ENCODE data around the gene C2orf92.

Gene C2orf92

DNA sequence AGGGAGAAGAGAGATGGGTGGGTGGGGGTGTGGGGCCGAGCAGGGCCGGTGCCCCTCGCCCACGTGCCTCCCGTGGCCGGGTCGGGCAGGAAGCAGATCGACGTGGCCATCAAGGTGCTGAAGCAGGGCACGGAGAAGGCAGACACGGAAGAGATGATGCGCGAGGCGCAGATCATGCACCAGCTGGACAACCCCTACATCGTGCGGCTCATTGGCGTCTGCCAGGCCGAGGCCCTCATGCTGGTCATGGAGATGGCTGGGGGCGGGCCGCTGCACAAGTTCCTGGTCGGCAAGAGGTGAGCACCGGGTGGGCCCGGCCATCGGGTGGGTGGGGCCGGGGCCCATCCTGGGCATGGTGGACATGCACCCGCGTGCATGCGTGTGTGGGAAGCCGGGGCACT lies 65.6 kb downstream of the C2orf92 start:
- Histone ChIP-seq H3K23ac (ENCODE audit: low read length in 2 of 2) (no peak overlapping the region), H3K14ac (ENCODE audit: low read length in 2 of 2) (no peak overlapping the region), H4K8ac (ENCODE audit: low read length) (no peak overlapping the region), H2BK12ac (ENCODE audit: low read length in 2 of 2) (no peak overlapping the region), H2BK120ac (ENCODE audit: low read depth, low read length) (no peak overlapping the region), H3K4ac (ENCODE audit: low read depth in 1 of 2, low read length in 2 of 2) (no peak overlapping the region), H3K4me3 (ENCODE audit: insufficient read depth in 1 of 2, low read depth in 1 of 2, low read length in 2 of 2) (no peak overlapping the region), H4K91ac (ENCODE audit: low read length) (no peak overlapping the region), H2AK5ac (ENCODE audit: low read length, severe bottlenecking) (no peak overlapping the region), H2BK5ac (ENCODE audit: low read depth, low read length, poor library complexity, severe bottlenecking) (no peak overlapping the region), H2AFZ (ENCODE audit: low read depth, low read length) (no peak overlapping the region), H3K4me1 (ENCODE audit: control insufficient read depth, insufficient read depth, low read depth, low read length) (no peaks in the 10 kb centered on the region), H3K27me3 (ENCODE audit: control insufficient read depth in 1 of 2, insufficient read depth in 1 of 2, low read length in 2 of 2) (peaks cover 0 to 20% of the 10 kb centered on the region in 2 experiments), H3K36me3 (ENCODE audit: control insufficient read depth in 1 of 2, insufficient read depth in 2 of 2, low read depth in 1 of 2, low read length in 2 of 2) (no peaks in the 10 kb centered on the region), H3K79me1 (replicated peaks; ENCODE audit: low read length, poor library complexity, severe bottlenecking) (no peaks in the 10 kb centered on the region), H3K9ac (ENCODE audit: low read length) (no peak overlapping the region), H3K18ac (ENCODE audit: low read depth in 1 of 2, low read length in 2 of 2) (no peak overlapping the region), H3K4me2 (ENCODE audit: low read length, poor library complexity, severe bottlenecking) (no peak overlapping the region), H2BK15ac (ENCODE audit: low read depth, poor library complexity, severe bottlenecking) (no peak overlapping the region), H3K27ac (ENCODE audit: low read length, poor library complexity, severe bottlenecking) (no peak overlapping the region), H3K9me3 (ENCODE audit: control insufficient read depth, low read length) (peaks cover 4% of the 10 kb centered on the region)
- DNase-seq: no peak
- 97% methylated on average over 29 of the region's 29 CpGs for WGBS

DNA sequence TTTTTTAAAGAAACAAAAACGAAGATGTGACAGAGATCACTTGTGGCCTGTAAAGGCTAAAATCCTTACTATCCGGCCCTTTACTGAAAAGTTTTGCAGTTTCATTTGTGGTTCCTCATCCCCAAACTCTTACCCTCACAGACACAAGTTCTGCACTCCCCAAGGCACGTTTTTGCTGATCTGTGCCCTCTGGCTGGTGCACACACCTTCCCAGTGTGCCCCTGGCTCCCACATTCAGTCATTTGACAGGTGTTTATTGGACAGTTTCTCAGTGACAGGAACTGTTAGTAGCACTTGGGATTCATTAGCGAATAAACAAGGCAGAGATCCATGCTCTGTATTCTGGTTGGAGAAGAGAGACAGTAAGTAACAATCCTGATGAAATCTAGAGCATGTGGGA lies 66.7 kb downstream of the C2orf92 start:
- H4K91ac ChIP-seq (ENCODE audit: low read length): no peak overlapping the region
- no peak for DNase-seq
- no peak overlapping the region for H3K9ac ChIP-seq (ENCODE audit: low read length)
- H3K23ac ChIP-seq (ENCODE audit: low read length in 2 of 2): no peak overlapping the region
- H3K36me3 ChIP-seq (ENCODE audit: control insufficient read depth in 1 of 2, insufficient read depth in 2 of 2, low read depth in 1 of 2, low read length in 2 of 2): no peaks in the 10 kb centered on the region
- no peak overlapping the region for H4K8ac ChIP-seq (ENCODE audit: low read length)
- H3K4me2 ChIP-seq (ENCODE audit: low read length, poor library complexity, severe bottlenecking): no peak overlapping the region
- H2BK5ac ChIP-seq (ENCODE audit: low read depth, low read length, poor library complexity, severe bottlenecking): no peak overlapping the region
- H2BK120ac ChIP-seq (ENCODE audit: low read depth, low read length): no peak overlapping the region
- H2BK15ac ChIP-seq (ENCODE audit: low read depth, poor library complexity, severe bottlenecking): no peak overlapping the region
- H3K14ac ChIP-seq (ENCODE audit: low read length in 2 of 2): no peak overlapping the region
- H3K4ac ChIP-seq (ENCODE audit: low read depth in 1 of 2, low read length in 2 of 2): no peak overlapping the region
- no peaks in the 10 kb centered on the region for H3K4me1 ChIP-seq (ENCODE audit: control insufficient read depth, insufficient read depth, low read depth, low read length)
- no peak overlapping the region for H3K27ac ChIP-seq (ENCODE audit: low read length, poor library complexity, severe bottlenecking)
- H2AK5ac ChIP-seq (ENCODE audit: low read length, severe bottlenecking): no peak overlapping the region
- H3K18ac ChIP-seq (ENCODE audit: low read depth in 1 of 2, low read length in 2 of 2): no peak overlapping the region
- peaks cover 0 to 20% of the 10 kb centered on the region in 2 experiments for H3K27me3 ChIP-seq (ENCODE audit: control insufficient read depth in 1 of 2, insufficient read depth in 1 of 2, low read length in 2 of 2)
- H2AFZ ChIP-seq (ENCODE audit: low read depth, low read length): no peak overlapping the region
- no peak overlapping the region for H3K4me3 ChIP-seq (ENCODE audit: insufficient read depth in 1 of 2, low read depth in 1 of 2, low read length in 2 of 2)
- H3K9me3 ChIP-seq (ENCODE audit: control insufficient read depth, low read length): no peaks in the 10 kb centered on the region
- WGBS: 78% methylated on average over 4 of the region's 4 CpGs
- no peak overlapping the region for H2BK12ac ChIP-seq (ENCODE audit: low read length in 2 of 2)
- no peaks in the 10 kb centered on the region for H3K79me1 ChIP-seq (replicated peaks; ENCODE audit: low read length, poor library complexity, severe bottlenecking)

- Histone ChIP-seq H3K4ac (ENCODE audit: low read depth in 1 of 2, low read length in 2 of 2) (no peak overlapping the region), H3K36me3 (ENCODE audit: control insufficient read depth in 1 of 2, insufficient read depth in 2 of 2, low read depth in 1 of 2, low read length in 2 of 2) (no peaks in the 10 kb centered on the region), H3K9me3 (ENCODE audit: control insufficient read depth, low read length) (no peaks in the 10 kb centered on the region), H2AFZ (ENCODE audit: low read depth, low read length) (no peak overlapping the region), H3K9ac (ENCODE audit: low read length) (no peak overlapping the region), H3K18ac (ENCODE audit: low read depth in 1 of 2, low read length in 2 of 2) (no peak overlapping the region), H3K27me3 (ENCODE audit: control insufficient read depth in 1 of 2, insufficient read depth in 1 of 2, low read length in 2 of 2) (peaks cover 0 to 20% of the 10 kb centered on the region in 2 experiments), H4K8ac (ENCODE audit: low read length) (no peak overlapping the region), H3K4me3 (ENCODE audit: insufficient read depth in 1 of 2, low read depth in 1 of 2, low read length in 2 of 2) (no peak overlapping the region), H3K27ac (ENCODE audit: low read length, poor library complexity, severe bottlenecking) (no peak overlapping the region), H2BK15ac (ENCODE audit: low read depth, poor library complexity, severe bottlenecking) (no peak overlapping the region), H3K4me2 (ENCODE audit: low read length, poor library complexity, severe bottlenecking) (no peak overlapping the region), H3K4me1 (ENCODE audit: control insufficient read depth, insufficient read depth, low read depth, low read length) (no peaks in the 10 kb centered on the region), H3K23ac (ENCODE audit: low read length in 2 of 2) (peak overlapping the region in 1 of 2 experiments; percentile 40), H2AK5ac (ENCODE audit: low read length, severe bottlenecking) (no peak overlapping the region), H2BK5ac (ENCODE audit: low read depth, low read length, poor library complexity, severe bottlenecking) (no peak overlapping the region), H3K14ac (ENCODE audit: low read length in 2 of 2) (no peak overlapping the region), H4K91ac (ENCODE audit: low read length) (peak overlapping the region; percentile 5), H3K79me1 (replicated peaks; ENCODE audit: low read length, poor library complexity, severe bottlenecking) (no peaks in the 10 kb centered on the region), H2BK12ac (ENCODE audit: low read length in 2 of 2) (no peak overlapping the region), H2BK120ac (ENCODE audit: low read depth, low read length) (no peak overlapping the region)
- 88% methylated on average over 20 of the region's 20 CpGs for WGBS
- DNase-seq: no peak
Measured at GRCh38 chr2:97736608-97737330, 67.3 kb downstream of the C2orf92 start.

GRCh38 chr2:97737421-97738178 lies 68.1 kb downstream of the C2orf92 start:
- no peak for DNase-seq
- no peak overlapping the region for H4K91ac ChIP-seq (ENCODE audit: low read length)
- no peak overlapping the region for H2AFZ ChIP-seq (ENCODE audit: low read depth, low read length)
- H3K14ac ChIP-seq (ENCODE audit: low read length in 2 of 2): no peak overlapping the region
- H3K4ac ChIP-seq (ENCODE audit: low read depth in 1 of 2, low read length in 2 of 2): peak overlapping the region in 1 of 2 experiments; percentile 27
- H3K4me1 ChIP-seq (ENCODE audit: control insufficient read depth, insufficient read depth, low read depth, low read length): peaks cover 3% of the 10 kb centered on the region
- peaks cover 0 to 20% of the 10 kb centered on the region in 2 experiments for H3K27me3 ChIP-seq (ENCODE audit: control insufficient read depth in 1 of 2, insufficient read depth in 1 of 2, low read length in 2 of 2)
- no peak overlapping the region for H2BK5ac ChIP-seq (ENCODE audit: low read depth, low read length, poor library complexity, severe bottlenecking)
- H3K4me2 ChIP-seq (ENCODE audit: low read length, poor library complexity, severe bottlenecking): no peak overlapping the region
- H4K8ac ChIP-seq (ENCODE audit: low read length): no peak overlapping the region
- no peaks in the 10 kb centered on the region for H3K36me3 ChIP-seq (ENCODE audit: control insufficient read depth in 1 of 2, insufficient read depth in 2 of 2, low read depth in 1 of 2, low read length in 2 of 2)
- H3K79me1 ChIP-seq (replicated peaks; ENCODE audit: low read length, poor library complexity, severe bottlenecking): no peaks in the 10 kb centered on the region
- H3K4me3 ChIP-seq (ENCODE audit: insufficient read depth in 1 of 2, low read depth in 1 of 2, low read length in 2 of 2): no peak overlapping the region
- no peak overlapping the region for H2BK12ac ChIP-seq (ENCODE audit: low read length in 2 of 2)
- H2AK5ac ChIP-seq (ENCODE audit: low read length, severe bottlenecking): no peak overlapping the region
- WGBS: 95% methylated on average over 31 of the region's 32 CpGs
- H2BK15ac ChIP-seq (ENCODE audit: low read depth, poor library complexity, severe bottlenecking): no peak overlapping the region
- no peak overlapping the region for H3K27ac ChIP-seq (ENCODE audit: low read length, poor library complexity, severe bottlenecking)
- no peak overlapping the region for H3K18ac ChIP-seq (ENCODE audit: low read depth in 1 of 2, low read length in 2 of 2)
- H2BK120ac ChIP-seq (ENCODE audit: low read depth, low read length): no peak overlapping the region
- no peak overlapping the region for H3K23ac ChIP-seq (ENCODE audit: low read length in 2 of 2)
- no peak overlapping the region for H3K9ac ChIP-seq (ENCODE audit: low read length)
- H3K9me3 ChIP-seq (ENCODE audit: control insufficient read depth, low read length): no peaks in the 10 kb centered on the region
